ENCODE data around the gene PPP6R2.
"Not testable (repeated sequence)": the region's sequence is repeated elsewhere in the genome, so short reads cannot be mapped to it uniquely, and the experiment has no call there.

Gene PPP6R2

DNA sequence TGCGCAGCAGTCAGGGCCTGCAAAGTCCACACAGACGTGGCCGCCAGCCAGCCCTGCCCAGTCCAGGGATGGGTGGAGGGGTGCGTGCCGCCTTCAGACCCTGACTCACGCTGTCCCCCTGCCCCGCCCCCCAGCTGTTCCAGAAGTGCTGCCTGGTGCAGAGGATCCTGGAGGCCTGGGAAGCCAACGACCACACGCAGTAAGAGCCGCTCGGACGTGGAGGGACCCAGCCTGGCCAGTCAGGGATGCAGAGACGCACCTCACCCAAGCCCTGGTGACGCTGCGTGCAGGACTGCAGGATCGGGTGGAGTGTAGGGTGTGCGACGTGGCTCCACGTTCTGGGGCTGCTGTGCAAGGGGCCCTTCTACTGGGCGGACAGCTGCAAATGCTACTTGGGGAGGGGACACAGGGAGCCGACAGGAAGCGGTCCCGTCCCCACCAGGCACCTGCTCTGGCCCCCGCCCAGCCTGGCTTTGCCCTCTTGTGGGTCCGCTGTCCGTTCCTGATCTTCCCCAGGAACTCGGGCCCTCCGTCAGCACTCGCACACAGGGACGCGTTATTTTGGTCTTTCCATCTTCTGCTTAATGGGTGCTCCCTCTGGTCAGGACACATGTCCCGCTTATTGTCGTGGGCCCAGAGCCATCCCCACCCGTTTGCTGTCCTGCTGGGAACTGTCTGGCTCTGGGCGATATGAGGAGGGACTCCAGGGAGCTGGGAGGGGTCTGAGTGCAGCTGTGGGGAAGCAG, 89.2 kb downstream of the PPP6R2 start:
- no peak for DNase-seq (ENCODE audit: low spot score)

DNA sequence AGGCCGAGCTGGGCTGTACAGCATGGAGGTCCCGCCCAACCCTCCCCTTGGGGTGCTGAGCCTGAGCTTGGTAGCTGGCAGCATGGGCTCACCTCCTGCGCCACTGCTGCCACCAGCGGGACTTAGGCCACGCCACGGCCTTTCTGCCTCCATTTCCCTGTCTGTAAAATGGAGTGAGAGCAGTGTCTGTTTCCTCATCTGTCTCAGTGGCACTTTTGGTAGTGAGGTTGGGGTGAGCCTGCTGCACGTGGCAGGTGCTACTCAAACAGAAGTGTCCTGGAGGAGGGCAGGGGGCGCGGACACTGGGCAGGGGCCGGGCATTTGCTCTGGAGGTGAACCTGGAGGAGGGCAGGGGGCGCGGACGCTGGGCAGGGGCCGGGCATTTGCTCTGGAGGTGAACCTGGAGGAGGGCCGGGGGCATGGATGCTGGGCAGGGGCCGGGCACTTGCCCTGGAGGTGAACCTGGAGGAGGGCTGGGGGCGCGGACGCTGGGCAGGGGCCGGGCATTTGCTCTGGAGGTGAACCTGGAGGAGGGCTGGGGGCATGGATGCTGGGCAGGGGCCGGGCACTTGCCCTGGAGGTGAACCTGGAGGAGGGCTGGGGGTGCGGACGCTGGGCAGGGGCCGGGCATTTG, 89.9 kb downstream of the PPP6R2 start:
- not testable (repeated sequence) for DNase-seq (ENCODE audit: low spot score)

DNA sequence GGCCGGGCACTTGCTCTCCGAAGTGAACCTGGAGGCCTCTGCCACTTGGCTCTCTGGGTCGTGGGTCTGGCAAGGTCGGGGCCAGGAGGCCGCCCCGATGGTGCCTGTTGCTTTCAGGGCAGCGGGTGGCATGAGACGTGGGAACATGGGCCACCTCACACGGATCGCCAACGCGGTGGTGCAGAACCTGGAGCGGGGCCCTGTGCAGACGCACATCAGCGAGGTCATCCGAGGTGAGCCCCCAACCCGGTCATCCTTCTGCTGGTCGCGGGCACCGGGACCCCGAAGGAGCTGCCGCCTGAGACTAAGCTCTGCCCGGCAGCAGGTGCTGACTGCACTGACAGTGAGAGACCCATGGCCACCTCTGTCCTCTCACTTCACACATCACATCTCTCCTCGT, 91.7 kb downstream of the PPP6R2 start:
- DNase-seq (ENCODE audit: low spot score) = no peak

DNA sequence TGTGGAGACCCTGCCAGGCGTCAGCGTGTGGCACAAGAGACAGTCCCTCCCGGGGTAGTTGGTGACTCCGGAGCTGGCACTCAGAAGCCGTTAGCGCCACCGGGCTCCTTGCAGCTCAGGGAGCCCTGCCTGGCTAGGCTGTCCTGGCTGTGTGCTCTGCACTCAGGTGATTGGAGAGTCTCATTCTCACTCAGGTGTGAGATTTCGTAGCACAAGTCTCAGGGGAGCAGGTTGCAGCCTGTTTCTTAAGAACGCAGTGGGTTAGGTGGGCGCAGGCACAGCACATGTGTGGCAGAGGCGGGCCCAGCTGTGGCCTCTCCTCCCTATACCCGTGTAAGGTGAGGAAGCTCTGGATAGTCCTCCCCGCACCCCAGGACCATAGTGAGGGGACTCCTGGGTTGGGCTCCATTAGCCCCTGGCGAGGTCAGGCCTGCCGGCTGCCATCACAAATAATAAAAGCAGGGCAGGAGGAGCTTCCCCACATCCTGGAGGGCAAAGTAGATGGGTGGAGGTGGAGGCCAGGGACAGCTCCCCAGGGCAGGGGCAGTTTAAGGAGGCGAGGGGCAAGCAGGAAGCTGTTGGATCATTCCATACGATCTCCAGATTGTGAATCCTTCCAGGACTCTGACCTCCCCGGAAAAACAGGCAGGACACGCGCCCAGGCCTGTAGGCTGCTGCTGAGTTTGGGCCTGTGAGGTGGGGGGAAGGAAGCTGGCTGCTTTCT, 92.3 kb downstream of the PPP6R2 start:
- DNase-seq (ENCODE audit: low spot score) = no peak

DNA sequence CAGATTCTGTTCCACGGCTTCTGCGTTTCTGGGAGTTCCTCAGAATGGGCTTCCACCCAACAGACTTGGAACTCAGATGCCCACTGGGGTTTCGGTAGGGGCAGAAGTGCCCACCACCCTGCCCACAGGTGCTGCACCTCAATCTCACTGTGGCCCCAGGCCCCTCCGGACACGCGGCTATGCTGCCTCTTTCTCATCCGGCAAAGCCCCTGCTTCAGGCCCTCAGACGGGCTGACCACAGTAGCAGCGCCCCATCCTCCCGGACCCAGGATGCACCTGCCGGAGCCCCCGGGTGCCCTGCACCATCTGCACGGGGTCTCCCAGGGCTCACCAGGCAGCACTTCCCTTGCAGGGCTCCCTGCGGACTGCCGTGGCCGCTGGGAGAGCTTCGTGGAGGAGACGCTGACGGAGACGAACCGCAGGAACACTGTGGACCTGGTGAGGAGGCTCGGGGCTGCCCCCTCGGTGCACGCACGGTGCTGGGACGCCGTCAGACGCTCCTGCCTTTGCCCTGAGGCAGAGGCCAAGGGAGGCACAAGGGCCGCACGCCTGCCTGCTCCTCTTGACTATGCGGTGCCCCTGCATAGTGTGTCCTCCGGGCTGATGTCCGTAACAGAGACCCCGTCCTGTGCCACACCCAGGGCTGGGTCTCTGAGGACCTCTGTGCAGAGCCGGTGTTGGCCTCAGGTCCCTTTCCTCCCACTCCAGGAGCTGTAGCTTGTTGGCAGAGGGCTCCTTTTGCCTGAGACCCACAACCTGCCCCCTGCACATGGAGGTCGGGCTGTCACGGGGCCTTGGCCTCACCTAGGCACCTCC, 93.1 kb downstream of the PPP6R2 start:
- no peak for DNase-seq (ENCODE audit: low spot score)

DNA sequence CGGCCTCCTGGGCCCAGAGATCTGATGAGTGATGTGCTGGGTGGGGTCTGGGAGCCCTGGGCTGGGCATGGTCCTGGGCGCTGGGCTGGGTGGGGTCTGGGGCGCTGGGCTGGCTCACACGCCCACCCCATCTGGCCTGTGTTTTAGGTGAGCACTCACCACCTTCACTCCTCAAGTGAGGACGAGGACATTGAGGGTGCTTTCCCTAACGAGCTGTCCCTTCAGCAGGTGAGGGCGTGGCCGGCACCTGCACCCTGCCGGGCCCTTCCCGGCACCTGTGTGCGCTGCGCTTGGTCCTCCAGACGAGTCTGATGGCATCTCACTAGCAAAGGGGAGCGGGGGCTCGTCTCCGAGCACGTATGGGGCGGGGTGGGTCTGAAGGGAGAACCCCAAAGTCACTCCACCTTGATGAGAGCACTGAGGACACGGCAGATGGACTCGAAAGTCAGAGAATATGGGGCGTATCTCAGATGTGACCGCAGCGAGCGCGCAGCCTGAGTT, 93.8 kb downstream of the PPP6R2 start:
- no peak for DNase-seq (ENCODE audit: low spot score)

DNA sequence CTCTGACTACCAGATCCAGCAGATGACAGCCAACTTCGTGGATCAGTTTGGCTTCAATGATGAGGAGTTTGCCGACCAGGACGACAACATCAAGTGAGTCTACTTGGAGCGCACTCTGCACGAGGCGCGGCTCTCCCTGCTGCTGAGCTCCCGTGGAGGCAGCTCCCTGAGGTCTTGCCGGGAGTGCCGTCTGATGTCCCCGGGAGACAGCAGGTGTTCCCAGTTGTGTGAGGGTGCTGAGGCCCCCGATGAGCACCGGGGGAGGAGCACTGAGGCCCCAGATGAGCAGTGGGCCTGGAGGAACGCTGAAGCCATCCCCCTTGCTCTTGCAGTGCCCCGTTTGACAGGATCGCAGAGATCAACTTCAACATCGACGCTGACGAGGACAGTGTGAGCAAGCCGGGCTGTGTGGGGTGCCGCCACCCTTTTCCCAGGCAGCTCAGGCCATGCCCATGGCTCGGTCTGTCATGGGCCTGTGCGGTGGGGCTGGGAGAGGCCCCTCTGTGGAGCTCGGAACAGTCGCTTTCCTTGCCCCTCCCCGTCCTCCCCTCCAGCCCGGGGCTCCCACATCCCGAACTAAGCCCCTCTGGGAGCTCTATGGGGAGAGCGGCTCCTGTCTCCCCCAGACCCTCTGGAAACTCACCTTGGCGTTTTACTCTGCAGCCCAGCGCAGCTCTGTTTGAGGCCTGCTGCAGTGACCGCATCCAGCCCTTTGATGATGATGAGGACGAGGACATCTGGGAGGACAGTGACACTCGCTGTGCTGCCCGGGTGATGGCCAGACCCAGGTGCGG, 94.6 kb downstream of the PPP6R2 start:
- no peak for DNase-seq (ENCODE audit: low spot score)

DNA sequence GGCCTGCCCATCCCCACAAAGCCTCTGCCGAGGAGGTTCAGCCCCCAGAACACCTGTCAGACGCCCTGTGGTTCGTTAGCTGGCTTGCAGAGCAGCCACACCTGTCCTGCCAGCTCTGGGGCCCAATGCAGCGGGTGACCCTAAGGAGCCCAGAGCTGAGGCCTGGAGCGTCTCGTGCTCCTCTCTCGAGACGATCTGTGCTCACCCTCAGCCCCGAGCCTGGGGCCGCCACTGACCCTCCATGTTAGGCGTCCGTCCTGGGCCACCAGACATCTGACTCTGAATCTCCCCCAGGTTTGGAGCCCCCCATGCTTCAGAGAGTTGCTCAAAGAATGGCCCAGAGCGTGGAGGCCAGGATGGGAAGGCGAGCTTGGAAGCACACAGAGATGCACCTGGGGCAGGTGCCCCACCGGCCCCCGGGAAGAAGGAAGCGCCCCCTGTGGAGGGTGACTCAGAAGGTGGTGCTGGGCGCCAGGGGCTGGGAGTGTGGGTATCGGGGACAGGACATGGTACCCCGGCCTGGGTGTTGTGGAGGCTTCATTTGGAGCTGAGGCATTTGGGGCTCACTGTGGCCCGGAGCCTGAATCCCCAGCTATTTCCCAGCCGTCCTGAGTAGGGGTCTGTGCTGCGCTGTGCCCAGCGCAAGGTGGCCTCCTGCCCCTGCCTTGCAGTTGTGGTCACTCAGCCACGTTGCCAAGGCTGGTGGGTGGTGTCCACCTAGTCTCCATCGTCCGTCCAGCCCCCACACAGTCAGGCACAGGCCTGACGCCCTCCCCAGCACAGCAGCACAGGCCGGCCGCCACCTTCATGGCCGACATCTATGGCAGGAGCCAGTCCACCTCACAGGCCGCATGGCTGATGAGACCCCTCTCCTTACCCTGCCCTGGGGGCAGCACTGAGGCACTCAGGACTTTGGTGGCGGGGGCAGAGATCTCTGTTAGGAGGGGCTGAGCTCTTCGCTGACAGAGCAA, 95.5 kb downstream of the PPP6R2 start:
- no peak for DNase-seq (ENCODE audit: low spot score)

DNA sequence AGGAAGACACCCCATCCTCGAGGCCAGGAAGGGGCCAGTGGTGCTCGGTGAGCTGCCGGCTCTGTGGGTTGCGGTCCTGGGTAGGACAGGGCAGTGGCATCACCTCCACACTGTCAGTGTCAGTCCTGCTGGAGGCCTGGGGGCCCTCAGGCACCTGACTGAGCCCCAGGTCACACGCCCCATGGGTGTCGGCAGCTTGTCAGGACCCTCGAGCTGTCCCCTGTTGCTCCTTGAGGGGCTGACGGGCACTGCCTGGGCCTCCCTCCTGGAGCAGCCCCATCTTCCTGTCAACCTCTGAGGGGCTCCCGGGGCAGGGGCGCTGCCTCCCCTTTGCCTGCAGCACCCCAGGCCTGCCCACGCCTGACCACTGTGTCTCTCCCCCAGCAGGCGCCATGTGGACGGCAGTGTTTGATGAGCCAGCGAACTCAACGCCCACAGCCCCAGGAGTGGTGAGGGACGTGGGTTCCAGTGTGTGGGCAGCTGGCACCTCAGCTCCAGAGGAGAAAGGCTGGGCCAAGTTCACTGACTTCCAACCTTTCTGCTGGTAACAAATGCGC, 96.3 kb downstream of the PPP6R2 start:
- no peak for DNase-seq (ENCODE audit: low spot score)

DNA sequence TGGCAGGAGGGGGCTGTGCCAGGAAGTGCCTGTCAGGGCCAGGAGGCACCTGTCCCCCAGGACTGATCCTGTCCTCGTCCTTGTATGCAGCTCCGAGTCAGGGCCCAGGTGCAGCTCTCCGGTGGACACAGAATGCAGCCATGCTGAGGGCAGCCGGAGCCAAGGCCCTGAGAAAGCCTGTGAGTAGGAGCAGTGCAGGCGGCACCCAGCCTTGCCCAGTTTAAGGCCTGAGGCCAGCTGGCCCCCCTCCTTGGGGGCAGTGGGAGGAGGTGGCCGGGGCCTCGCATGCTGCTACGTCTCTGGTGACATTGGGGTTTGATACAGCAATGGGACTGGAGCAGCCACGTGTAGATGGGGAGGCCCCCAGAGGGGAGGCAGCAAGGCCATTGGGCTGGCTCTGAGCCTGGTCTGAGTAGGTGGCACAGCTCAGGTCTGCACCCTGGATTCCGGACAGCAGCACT, 96.8 kb downstream of the PPP6R2 start:
- DNase-seq (ENCODE audit: low spot score) = no peak

DNA sequence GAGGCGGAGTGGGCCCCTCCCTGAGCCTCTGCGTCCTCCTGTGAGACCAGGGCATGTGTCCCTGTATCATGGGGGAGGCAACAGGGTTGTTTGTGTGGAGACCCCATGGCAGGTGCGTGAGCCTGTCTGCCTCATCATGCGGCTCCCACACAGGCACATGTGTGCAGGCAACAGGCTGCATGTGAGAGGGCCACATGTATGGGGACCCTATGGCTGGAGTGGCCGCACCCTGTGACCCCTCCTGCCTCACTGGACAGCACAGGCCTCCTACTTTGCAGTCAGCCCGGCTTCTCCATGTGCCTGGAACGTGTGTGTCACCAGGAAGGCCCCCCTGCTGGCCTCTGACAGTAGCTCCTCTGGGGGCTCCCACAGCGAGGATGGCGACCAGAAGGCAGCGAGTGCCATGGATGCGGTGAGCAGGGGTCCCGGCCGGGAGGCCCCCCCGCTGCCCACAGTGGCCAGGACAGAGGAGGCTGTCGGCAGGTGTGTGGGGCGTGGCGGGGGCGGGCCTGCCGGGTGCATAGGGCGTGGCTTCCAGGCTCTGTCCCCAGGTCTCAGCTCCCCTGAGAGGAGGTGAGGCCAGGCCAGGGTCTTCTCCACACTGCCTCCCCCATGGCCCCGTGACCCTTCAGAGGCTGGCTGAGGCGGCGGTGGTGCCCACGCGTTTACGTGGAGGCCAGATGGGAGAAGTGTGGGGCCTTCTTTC, 97.6 kb downstream of the PPP6R2 start:
- no peak for DNase-seq (ENCODE audit: low spot score)

DNA sequence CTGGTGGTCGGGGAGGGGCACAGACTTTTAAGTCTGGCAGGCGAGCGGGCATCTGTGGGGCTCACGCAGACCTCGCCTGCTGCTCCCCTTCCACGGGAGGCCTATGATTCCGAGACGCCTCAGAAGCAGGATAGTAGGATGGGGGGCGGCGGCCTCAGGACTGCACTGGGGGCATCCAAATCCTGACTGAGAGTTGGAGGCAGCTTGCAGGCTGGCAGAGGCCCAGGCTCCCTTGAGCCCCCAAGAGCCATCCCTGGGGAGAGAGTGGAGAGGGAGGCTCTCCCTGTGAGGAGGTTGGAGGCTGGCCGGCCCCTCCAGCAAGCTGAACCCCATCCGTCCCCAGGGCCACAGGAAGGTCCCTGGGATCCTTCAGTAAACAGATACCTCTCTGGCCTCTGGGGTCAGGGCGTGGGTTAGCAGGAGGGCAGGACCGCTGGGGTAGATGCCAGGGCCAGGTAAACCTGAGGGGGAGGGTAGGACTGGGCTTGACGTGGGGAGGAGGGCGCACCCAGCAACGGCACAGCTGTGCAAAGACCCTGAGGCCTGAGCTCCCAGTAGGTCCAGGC, 98.4 kb downstream of the PPP6R2 start:
- DNase-seq (ENCODE audit: low spot score) = no peak

DNA sequence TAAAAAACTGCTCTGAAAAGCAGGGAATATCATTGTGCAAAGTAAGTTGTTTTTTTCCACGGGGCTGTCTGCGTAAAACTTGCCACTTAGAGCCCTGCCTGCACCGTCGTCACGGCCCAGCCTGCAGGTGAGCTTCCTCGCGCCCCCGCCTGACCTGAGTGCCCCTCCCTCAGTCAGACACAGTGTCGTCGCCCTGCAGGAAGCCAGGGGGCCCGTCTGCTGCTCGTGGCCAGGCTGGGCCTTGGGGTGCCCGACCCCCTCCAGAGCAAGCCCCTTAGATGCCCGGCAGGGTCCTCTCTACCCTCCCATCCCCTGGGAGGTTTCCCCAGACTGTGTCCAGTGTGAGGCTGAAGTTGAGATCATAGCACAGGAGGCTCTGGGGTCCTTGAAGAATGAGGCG, 100.1 kb downstream of the PPP6R2 start:
- no peak for DNase-seq (ENCODE audit: low spot score)

DNA sequence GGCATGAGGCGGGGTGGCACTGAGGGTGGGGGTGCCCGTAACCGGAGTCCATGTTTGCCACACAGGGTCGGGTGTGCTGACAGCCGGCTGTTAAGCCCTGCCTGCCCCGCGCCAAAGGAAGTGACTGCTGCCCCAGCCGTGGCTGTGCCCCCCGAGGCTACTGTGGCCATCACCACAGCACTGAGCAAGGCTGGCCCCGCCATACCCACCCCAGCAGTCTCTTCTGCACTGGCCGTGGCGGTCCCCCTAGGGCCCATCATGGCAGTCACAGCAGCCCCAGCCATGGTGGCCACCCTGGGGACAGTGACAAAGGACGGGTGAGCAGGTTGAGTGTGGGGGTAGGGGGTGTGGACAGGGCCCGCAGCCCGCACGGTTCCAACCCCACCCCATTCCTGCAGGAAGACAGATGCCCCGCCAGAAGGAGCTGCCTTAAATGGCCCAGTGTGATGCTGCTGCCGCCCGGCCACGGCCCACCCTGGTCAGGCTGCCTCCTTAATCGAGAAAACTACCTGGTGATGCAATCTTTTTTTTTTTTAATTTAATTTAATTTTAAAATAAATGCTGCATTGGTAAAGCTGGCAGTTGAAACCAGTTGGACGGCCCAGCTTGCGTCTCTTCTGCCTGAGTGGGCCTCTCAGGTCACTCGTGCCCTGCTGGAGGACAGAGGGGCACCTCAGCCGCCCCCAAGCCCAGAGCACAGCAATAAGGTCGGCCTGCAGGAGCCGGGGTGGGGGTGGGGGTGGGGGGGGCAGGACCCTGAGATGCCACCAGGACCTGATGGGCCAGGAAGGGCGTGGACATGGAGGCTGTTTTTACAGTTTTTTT, 100.9 kb downstream of the PPP6R2 start:
- DNase-seq (ENCODE audit: low spot score) = no peak

DNA sequence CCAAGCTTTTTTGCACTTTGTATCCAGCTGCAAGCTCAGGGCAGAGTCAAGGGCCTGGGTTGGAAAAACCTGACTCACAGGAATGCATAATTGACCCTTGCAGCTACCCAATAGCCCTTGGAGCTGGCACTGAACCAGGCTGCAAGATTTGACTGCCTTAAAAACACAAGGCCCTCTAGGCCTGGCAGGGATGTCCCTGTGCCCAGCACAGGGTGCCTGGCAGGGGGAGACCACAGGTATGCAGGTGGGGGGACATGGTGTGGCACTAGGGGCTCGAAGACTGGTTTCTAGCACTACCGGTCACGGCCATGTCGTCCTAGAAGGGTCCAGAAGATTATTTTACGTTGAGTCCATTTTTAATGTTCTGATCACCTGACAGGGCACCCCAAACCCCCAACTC, 101.5 kb downstream of the PPP6R2 start:
- DNase-seq (ENCODE audit: low spot score) = no peak

DNA sequence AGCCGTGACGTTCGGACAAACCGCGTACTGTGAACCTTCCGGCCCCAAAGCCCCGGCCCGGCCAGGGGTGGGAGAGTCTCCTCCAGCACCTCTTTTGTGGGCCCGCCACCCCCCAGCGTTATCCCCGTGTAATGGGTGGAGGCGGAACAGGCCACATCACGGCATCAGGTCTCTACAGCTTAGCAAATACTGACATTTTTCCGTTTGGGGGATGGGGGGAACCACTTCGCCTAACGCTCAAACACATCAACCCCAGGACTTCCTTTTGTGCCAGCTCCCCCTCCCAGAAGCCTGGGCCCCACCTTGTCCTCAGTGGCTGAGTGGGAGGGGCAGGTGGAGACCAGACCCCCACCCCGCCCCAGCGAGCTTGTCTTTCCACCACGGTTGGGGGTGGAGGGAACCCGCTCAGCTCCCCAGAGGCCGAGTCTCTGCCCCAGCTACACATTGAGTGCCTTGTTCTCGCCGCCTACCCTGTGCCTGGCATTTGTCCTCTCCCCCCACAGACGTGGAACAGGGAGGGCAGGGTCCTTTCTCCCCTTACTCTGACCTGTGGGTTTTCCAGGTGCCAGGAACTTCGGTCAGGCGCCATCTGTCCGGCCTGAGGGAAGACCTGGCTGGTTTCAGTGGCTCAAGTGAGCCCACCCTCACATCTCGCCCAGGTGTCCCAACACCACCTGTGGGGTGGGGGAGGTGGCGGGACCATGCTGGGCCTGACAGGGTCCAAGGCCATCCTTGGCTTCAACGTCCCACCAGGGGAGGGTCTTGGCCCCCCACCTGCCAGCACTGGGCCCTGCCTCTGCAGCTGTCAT, 102.1 kb downstream of the PPP6R2 start:
- no peak for DNase-seq (ENCODE audit: low spot score)
